ENCODE measurements around the gene LIMA1.

- TF ChIP-seq EZH2 (IDR thresholded peaks at IDR 0.05; ENCODE audit: borderline replicate concordance, insufficient read depth, low read length, poor library complexity, severe bottlenecking) (no peak), CTCF (IDR thresholded peaks at IDR 0.05; ENCODE audit: poor library complexity, severe bottlenecking) (no peak)
Measured at GRCh38 chr12:50162230-50162629, 121.1 kb downstream of the LIMA1 start.

Measured in neural cell (in vitro differentiated cells).